ENCODE results near the gene THPO. TPM values are rescaled to one million over a fixed set of nuclear protein-coding genes. Genes with fewer than 3 reads are reported as not detected.

THPO gene
- total RNA-seq, 6 donors from 2014 or later: 0.14 to 0.84 TPM; not detected in 4

DNA sequence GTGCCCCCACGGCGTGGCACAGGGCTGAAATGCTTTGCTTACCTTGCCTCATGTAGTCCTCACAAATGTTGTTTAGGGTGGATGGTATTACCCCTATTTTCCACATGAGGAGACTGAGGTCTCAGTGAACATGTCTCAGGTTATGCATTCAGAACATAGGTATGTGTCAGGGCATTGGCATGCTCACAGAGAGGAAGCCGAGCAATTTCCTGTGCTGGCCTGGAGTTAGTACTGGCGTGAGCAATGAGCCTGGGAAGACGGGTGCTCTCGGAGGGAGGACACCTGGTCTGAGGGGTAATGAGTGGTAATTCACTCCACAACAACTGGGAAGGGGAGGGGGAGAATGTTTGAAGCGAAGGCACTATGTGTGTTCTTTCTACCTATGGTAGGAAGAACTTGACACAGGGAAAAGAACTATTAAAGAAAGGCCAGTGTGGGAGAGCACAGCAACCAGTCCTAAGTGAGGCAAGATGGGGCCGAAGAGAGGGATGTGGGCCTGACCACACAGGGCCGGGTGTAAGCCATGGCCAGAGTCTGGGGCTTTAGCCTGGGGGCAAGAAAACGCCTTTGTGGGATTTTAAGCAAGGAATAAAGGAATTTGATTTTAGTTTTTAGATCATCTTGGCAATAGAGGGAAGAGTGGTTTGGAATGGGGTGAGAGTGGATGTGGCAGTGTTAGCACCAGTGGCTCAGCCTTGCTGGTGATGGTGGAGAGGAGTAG lies 45.5 kb downstream of the THPO start:
- Histone ChIP-seq H3K27me3 (no peaks in the 10 kb centered on the region), H3K9me3 (no peaks in the 10 kb centered on the region), H3K36me3 (peaks cover 58 to 79% (median 69%) of the 10 kb centered on the region in 4 donors), H3K4me3 (no peak overlapping the region), H3K4me1 (peaks cover 19 to 29% (median 23%) of the 10 kb centered on the region in 4 donors), H3K27ac (peak overlapping the region; percentile 26 to 37 (median 36))
- WGBS, 2 donors: 76% methylated on average over 10 of the region's 10 CpGs
- DNase-seq (no peak), ATAC-seq (ENCODE audit: low FRiP score in 2 of 2) (no peak)
- TF ChIP-seq POLR2AphosphoS5 (IDR thresholded peaks at IDR 0.05): no peak
- TF ChIP-seq POLR2A (IDR thresholded peaks at IDR 0.05): no peak
- no peak for TF ChIP-seq EP300 (IDR thresholded peaks at IDR 0.05)
- TF ChIP-seq, protein P1, sequence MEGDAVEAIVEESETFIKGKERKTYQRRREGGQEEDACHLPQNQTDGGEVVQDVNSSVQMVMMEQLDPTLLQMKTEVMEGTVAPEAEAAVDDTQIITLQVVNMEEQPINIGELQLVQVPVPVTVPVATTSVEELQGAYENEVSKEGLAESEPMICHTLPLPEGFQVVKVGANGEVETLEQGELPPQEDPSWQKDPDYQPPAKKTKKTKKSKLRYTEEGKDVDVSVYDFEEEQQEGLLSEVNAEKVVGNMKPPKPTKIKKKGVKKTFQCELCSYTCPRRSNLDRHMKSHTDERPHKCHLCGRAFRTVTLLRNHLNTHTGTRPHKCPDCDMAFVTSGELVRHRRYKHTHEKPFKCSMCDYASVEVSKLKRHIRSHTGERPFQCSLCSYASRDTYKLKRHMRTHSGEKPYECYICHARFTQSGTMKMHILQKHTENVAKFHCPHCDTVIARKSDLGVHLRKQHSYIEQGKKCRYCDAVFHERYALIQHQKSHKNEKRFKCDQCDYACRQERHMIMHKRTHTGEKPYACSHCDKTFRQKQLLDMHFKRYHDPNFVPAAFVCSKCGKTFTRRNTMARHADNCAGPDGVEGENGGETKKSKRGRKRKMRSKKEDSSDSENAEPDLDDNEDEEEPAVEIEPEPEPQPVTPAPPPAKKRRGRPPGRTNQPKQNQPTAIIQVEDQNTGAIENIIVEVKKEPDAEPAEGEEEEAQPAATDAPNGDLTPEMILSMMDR (IDR thresholded peaks at IDR 0.05): no peak

DNA sequence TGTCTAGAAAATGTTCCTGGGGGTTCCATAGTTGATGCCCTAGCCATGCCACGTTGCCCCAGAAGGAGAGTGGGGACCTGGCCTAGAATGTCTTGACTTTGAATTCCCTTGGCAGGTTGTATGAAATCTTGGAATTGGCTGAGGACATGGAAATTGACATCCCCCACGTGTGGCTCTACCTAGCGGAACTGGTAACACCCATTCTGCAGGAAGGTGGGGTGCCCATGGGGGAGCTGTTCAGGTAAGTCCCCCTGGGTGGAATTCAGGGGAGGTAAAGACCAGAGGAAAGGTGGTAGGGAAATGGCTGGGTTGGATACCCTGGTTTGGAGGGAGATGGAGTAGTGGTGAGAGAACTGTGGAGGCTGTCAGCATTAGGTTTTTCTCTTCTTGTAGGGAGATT lies 49.5 kb downstream of the THPO start:
- ATAC-seq (ENCODE audit: low FRiP score in 2 of 2): no peak
- Histone ChIP-seq H3K4me3 (no peak overlapping the region), H3K9me3 (no peaks in the 10 kb centered on the region), H3K27me3 (no peaks in the 10 kb centered on the region), H3K36me3 (peaks cover 91 to 100% (median 97%) of the 10 kb centered on the region in 4 donors), H3K27ac (no peak overlapping the region), H3K4me1 (peaks cover 0 to 6% (median 5%) of the 10 kb centered on the region in 4 donors)
- WGBS, 2 donors: 39 to 67% methylated on average over 3 of the region's 3 CpGs
- no peak for TF ChIP-seq EP300 (IDR thresholded peaks at IDR 0.05)
- TF ChIP-seq POLR2A (IDR thresholded peaks at IDR 0.05): no peak
- TF ChIP-seq, protein P1 (IDR thresholded peaks at IDR 0.05): no peak
- TF ChIP-seq POLR2AphosphoS5 (IDR thresholded peaks at IDR 0.05): no peak
- no peak for DNase-seq

GRCh38 chr3:184327171-184327570 lies 50.8 kb downstream of the THPO start:
- Histone ChIP-seq H3K27ac (no peak overlapping the region), H3K36me3 (peaks cover 94 to 100% (median 98%) of the 10 kb centered on the region in 4 donors), H3K27me3 (no peaks in the 10 kb centered on the region), H3K4me1 (peaks cover 3 to 10% (median 5%) of the 10 kb centered on the region in 4 donors), H3K9me3 (no peaks in the 10 kb centered on the region), H3K4me3 (no peak overlapping the region)
- TF ChIP-seq POLR2AphosphoS5 (IDR thresholded peaks at IDR 0.05): no peak
- TF ChIP-seq EP300 (IDR thresholded peaks at IDR 0.05): no peak
- TF ChIP-seq, protein P1 (IDR thresholded peaks at IDR 0.05): no peak
- no peak for TF ChIP-seq POLR2A (IDR thresholded peaks at IDR 0.05)
- no peak for ATAC-seq (ENCODE audit: low FRiP score in 2 of 2)
- WGBS, 2 donors: 95 to 97% methylated on average over 21 of the region's 21 CpGs
- peak in 1 of 2 donors; percentile 63 for DNase-seq

GRCh38 chr3:184325715-184326369 lies 52.2 kb downstream of the THPO start:
- no peaks in the 10 kb centered on the region for H3K27me3 ChIP-seq
- no peaks in the 10 kb centered on the region for H3K9me3 ChIP-seq
- WGBS, 2 donors: 81 to 89% methylated on average over 4 to 6 of the region's 6 CpGs
- TF ChIP-seq EP300 (IDR thresholded peaks at IDR 0.05) (no peak), POLR2AphosphoS5 (IDR thresholded peaks at IDR 0.05) (no peak), POLR2A (IDR thresholded peaks at IDR 0.05) (no peak)
- TF ChIP-seq, protein P1 (IDR thresholded peaks at IDR 0.05): no peak
- peaks cover 96 to 100% (median 98%) of the 10 kb centered on the region in 4 donors for H3K36me3 ChIP-seq
- no peak overlapping the region for H3K4me3 ChIP-seq
- H3K4me1 ChIP-seq: peaks cover 4 to 17% (median 13%) of the 10 kb centered on the region in 4 donors
- no peak overlapping the region for H3K27ac ChIP-seq
- ATAC-seq (ENCODE audit: low FRiP score in 2 of 2): no peak
- DNase-seq: no peak

Data from upper lobe of left lung (tissue), 6 donors.